Effector CD8-positive, alpha-beta T cell (primary cell): ENCODE results near the gene LDLRAD1.
"Not testable (repeated sequence)": the region's sequence is repeated elsewhere in the genome, so short reads cannot be mapped to it uniquely, and the experiment has no call there.

Experiments
- DNase-seq: peaks from one replicate; lab custom pipeline; 2025; lab: John Stamatoyannopoulos, UW
- total RNA-seq, 4 experiments: gene quantifications; one replicate each; lab custom pipeline; 2026; lab: John Stamatoyannopoulos, UW

Gene LDLRAD1
- 0 reads per million in 4 experiments for total RNA-seq

- no peak for DNase-seq
Measured at GRCh38 chr1:54017979-54018378, at the start of gene LDLRAD1. LDLRAD1 (minus strand) TSS chr1:54018186; CDS start chr1:54018112, 74 bp downstream.

GRCh38 chr1:54064299-54064698 lies 46.3 kb upstream of the LDLRAD1 start:
- no peak for DNase-seq

- DNase-seq = no peak
Measured at GRCh38 chr1:54054438-54054749, 36.4 kb upstream of the LDLRAD1 start.

GRCh38 chr1:54053745-54054437 lies 35.9 kb upstream of the LDLRAD1 start:
- no peak for DNase-seq

GRCh38 chr1:54052934-54053744 lies 35.2 kb upstream of the LDLRAD1 start, which contains the start of the genes TCEANC2 and TMEM59:
TCEANC2 (plus strand) TSS chr1:54053608; CDS start chr1:54054423, 815 bp downstream.
TMEM59 (minus strand) TSS chr1:54053204; CDS start chr1:54053188, 16 bp downstream.
- peak; percentile 94 for DNase-seq

GRCh38 chr1:54052431-54052933 lies 34.5 kb upstream of the LDLRAD1 start:
- peak; percentile 26 for DNase-seq

GRCh38 chr1:54051933-54052430 lies 34.0 kb upstream of the LDLRAD1 start:
- DNase-seq = no peak

- not testable (repeated sequence) for DNase-seq
Measured at GRCh38 chr1:54050435-54050834, 32.4 kb upstream of the LDLRAD1 start.

- DNase-seq = no peak
Measured at GRCh38 chr1:54047384-54048305, 29.7 kb upstream of the LDLRAD1 start.

GRCh38 chr1:54046671-54047383 lies 28.8 kb upstream of the LDLRAD1 start:
- DNase-seq = no peak

- no peak for DNase-seq
Measured at GRCh38 chr1:54045496-54045895, 27.5 kb upstream of the LDLRAD1 start.

- DNase-seq = no peak
Measured at GRCh38 chr1:54041806-54042205, 23.8 kb upstream of the LDLRAD1 start.

GRCh38 chr1:54037476-54037875 lies 19.5 kb upstream of the LDLRAD1 start:
- DNase-seq = no peak

- DNase-seq = no peak
Measured at GRCh38 chr1:54028306-54029251, 10.6 kb upstream of the LDLRAD1 start.

GRCh38 chr1:54027848-54028247 lies 9.9 kb upstream of the LDLRAD1 start:
- DNase-seq = no peak

- DNase-seq = not testable (repeated sequence)
Measured at GRCh38 chr1:54024811-54025210, 6.8 kb upstream of the LDLRAD1 start.

- no peak for DNase-seq
Measured at GRCh38 chr1:54024358-54024757, 6.4 kb upstream of the LDLRAD1 start.

GRCh38 chr1:54019562-54020176 lies 1.7 kb upstream of the LDLRAD1 start:
- not testable (repeated sequence) for DNase-seq

- no peak for DNase-seq
Measured at GRCh38 chr1:54018635-54019034, 649 bp upstream of the LDLRAD1 start.
